Measurements from ENCODE around the gene TRIM24. TPM values are rescaled to one million over a fixed set of nuclear protein-coding genes. Genes with fewer than 3 reads are reported as not detected.

The TRIM24 gene
- polyA plus RNA-seq, 3 donors: 3.5 to 8.9 (median 6.0) TPM

DNA sequence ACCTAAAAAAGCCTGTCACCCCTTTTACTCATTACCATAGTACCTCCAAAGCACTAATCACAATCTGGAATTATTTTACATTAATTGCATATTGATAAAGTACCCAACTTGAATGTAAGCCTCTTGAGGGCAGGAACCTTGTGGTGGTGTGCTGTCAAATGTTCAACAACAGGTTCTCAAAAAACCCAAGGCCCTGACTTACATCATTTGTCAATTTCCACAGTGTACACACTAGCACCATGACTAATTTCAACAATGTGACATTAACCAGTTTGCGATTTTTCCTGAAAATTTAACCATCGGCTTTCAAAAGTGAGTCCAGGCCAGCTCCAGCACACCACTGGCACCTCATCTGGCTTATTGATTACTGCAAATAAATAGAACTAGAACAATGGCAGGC lies 153.6 kb downstream of the TRIM24 start:
- Histone ChIP-seq H3K79me2 (ENCODE audit: insufficient read depth, low read length) (no peaks in the 10 kb centered on the region), H3K4me3 (replicated peaks in 1 of 3; ENCODE audit: low read depth in 2 of 3, low read length in 3 of 3) (no peak overlapping the region), H3K9ac (ENCODE audit: insufficient read depth, low read length, poor library complexity, severe bottlenecking) (no peak overlapping the region), H3K4me1 (ENCODE audit: control insufficient read depth in 1 of 2, insufficient read depth in 2 of 2, low read length in 2 of 2) (no peaks in the 10 kb centered on the region), H3K36me3 (replicated peaks in 1 of 2; ENCODE audit: control insufficient read depth in 1 of 2, insufficient read depth in 2 of 2, low read length in 2 of 2) (no peaks in the 10 kb centered on the region), H2AFZ (ENCODE audit: insufficient read depth, low read depth, low read length, poor library complexity, severe bottlenecking) (no peak overlapping the region), H3K27me3 (ENCODE audit: control insufficient read depth in 2 of 2, insufficient read depth in 2 of 2, low read length in 2 of 2) (no peaks in the 10 kb centered on the region), H3K27ac (ENCODE audit: low read depth in 1 of 2, low read length in 2 of 2) (no peak overlapping the region), H4K20me1 (ENCODE audit: insufficient read depth, low read length) (no peaks in the 10 kb centered on the region), H3K4me2 (replicated peaks; ENCODE audit: extremely low read depth, low read length, poor library complexity, severe bottlenecking) (no peak overlapping the region), H3K9me3 (replicated peaks in 1 of 2; ENCODE audit: control insufficient read depth in 1 of 2, insufficient read depth in 1 of 2, low read length in 2 of 2) (no peaks in the 10 kb centered on the region)
- H3K4me1 Mint-ChIP-seq: peaks cover 1% of the 10 kb centered on the region
- TF ChIP-seq, protein P1, sequence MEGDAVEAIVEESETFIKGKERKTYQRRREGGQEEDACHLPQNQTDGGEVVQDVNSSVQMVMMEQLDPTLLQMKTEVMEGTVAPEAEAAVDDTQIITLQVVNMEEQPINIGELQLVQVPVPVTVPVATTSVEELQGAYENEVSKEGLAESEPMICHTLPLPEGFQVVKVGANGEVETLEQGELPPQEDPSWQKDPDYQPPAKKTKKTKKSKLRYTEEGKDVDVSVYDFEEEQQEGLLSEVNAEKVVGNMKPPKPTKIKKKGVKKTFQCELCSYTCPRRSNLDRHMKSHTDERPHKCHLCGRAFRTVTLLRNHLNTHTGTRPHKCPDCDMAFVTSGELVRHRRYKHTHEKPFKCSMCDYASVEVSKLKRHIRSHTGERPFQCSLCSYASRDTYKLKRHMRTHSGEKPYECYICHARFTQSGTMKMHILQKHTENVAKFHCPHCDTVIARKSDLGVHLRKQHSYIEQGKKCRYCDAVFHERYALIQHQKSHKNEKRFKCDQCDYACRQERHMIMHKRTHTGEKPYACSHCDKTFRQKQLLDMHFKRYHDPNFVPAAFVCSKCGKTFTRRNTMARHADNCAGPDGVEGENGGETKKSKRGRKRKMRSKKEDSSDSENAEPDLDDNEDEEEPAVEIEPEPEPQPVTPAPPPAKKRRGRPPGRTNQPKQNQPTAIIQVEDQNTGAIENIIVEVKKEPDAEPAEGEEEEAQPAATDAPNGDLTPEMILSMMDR (IDR thresholded peaks at IDR 0.05): no peak
- DNase-seq: no peak
- H3K36me3 Mint-ChIP-seq: no peaks in the 10 kb centered on the region
- H3K27ac Mint-ChIP-seq: no peak overlapping the region
- intact Hi-C loops (cut with micrococcal nuclease): no loop called here
- peaks cover 2% of the 10 kb centered on the region in 3 donors for H3K27me3 Mint-ChIP-seq (ENCODE audit: low read depth in 3 of 3)
- WGBS (ENCODE audit: insufficient coverage): 100% methylated on average over 1 of the region's 2 CpGs
- peaks cover 0 to 5% (median 0%) of the 10 kb centered on the region in 7 donors for H3K9me3 Mint-ChIP-seq
- H3K4me3 Mint-ChIP-seq: no peak overlapping the region

DNA sequence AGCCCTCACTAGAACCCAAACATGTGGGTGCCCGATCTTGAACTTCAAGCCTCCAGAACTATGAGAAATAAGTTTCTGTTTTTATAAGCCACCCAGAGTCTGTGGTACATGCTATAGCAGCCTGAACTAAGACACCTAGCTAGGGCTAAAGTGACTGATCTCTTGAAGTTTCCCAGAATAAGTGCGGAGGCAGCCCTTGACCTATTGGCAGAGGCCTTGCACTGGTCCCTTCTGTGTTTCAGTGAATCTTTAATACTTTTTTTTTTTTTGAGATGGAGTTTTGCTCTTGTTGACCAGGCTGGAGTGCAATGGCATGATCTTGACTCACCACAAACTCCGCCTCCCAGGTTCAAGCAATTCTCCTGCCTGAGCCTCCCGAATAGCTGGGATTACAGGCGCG lies 156.0 kb downstream of the TRIM24 start:
- TF ChIP-seq, protein P1 (IDR thresholded peaks at IDR 0.05): no peak
- Mint-ChIP-seq H3K9me3 (peaks cover 0 to 5% (median 0%) of the 10 kb centered on the region in 7 donors), H3K4me3 (no peak overlapping the region), H3K27ac (no peak overlapping the region), H3K36me3 (no peaks in the 10 kb centered on the region), H3K4me1 (no peaks in the 10 kb centered on the region), H3K27me3 (ENCODE audit: low read depth in 3 of 3) (peaks cover 2% of the 10 kb centered on the region in 3 donors)
- H3K27me3 ChIP-seq (ENCODE audit: control insufficient read depth in 2 of 2, insufficient read depth in 2 of 2, low read length in 2 of 2): no peaks in the 10 kb centered on the region
- intact Hi-C loops (cut with micrococcal nuclease): no loop called here
- H3K27ac ChIP-seq (ENCODE audit: low read depth in 1 of 2, low read length in 2 of 2): no peak overlapping the region
- no peaks in the 10 kb centered on the region for H4K20me1 ChIP-seq (ENCODE audit: insufficient read depth, low read length)
- H3K9me3 ChIP-seq (replicated peaks in 1 of 2; ENCODE audit: control insufficient read depth in 1 of 2, insufficient read depth in 1 of 2, low read length in 2 of 2): no peaks in the 10 kb centered on the region
- H3K4me2 ChIP-seq (replicated peaks; ENCODE audit: extremely low read depth, low read length, poor library complexity, severe bottlenecking): no peak overlapping the region
- H3K4me1 ChIP-seq (ENCODE audit: control insufficient read depth in 1 of 2, insufficient read depth in 2 of 2, low read length in 2 of 2): no peaks in the 10 kb centered on the region
- H3K79me2 ChIP-seq (ENCODE audit: insufficient read depth, low read length): no peaks in the 10 kb centered on the region
- no peak overlapping the region for H3K4me3 ChIP-seq (replicated peaks in 1 of 3; ENCODE audit: low read depth in 2 of 3, low read length in 3 of 3)
- no peak overlapping the region for H3K9ac ChIP-seq (ENCODE audit: insufficient read depth, low read length, poor library complexity, severe bottlenecking)
- WGBS (ENCODE audit: insufficient coverage): 100% methylated on average over 2 of the region's 6 CpGs
- no peak overlapping the region for H2AFZ ChIP-seq (ENCODE audit: insufficient read depth, low read depth, low read length, poor library complexity, severe bottlenecking)
- no peaks in the 10 kb centered on the region for H3K36me3 ChIP-seq (replicated peaks in 1 of 2; ENCODE audit: control insufficient read depth in 1 of 2, insufficient read depth in 2 of 2, low read length in 2 of 2)
- DNase-seq: no peak

All from CD14-positive monocyte (primary cell).